ENCODE results near the gene PDCD1. TPM values are rescaled to one million over a fixed set of nuclear protein-coding genes. Genes with fewer than 3 reads are reported as not detected.

Gene PDCD1
- total RNA-seq, 1 donor from 2014 or later, result 3.3 TPM

DNA sequence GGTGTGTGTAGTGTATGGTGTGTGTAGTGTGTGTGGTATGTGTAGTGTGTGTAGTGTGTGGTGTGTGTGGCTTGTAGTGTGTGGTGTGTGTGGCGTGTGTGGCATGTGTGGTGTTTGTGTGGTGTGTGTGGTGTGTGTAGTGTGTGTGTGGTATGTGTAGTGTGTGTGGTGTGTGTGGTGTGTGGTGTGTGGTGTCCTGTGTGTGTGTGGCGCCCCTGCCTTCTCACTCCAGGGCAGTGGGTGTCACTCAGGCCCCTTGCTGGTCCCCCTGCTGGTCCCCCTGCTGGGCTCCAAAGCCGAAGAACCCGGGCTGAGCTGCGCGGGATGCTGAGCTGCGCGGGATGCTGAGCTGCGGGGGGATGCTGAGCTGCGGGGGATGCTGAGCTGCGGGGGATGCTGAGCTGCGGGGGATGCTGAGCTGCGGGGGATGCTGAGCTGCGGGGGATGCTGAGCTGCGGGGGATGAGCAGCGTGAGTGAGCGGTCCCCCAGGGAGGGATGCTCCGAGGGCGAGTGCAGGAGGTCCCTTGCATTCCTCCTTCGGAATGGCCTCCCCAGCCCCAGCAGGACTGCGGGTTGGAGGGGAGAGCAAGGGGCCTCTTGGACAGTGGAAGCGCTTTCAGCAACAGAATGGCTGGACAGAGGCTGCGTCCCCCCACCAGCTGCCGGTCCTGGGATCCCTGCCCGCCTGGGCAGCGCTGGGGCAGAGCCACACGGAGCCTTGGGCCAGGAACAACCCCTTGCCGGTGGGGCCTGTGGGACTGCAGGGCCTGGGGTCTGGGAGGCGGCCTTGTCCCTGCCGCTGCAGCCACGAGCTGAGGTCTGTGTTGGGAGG lies 7.5 kb upstream of the PDCD1 start:
- peaks cover 90% of the 10 kb centered on the region for H3K27me3 ChIP-seq (ENCODE audit: low read depth)
- H3K4me3 ChIP-seq, result no peak overlapping the region
- DNase-seq, result no peak
- peaks cover 5% of the 10 kb centered on the region for H3K4me1 ChIP-seq
- no peaks in the 10 kb centered on the region for H3K36me3 ChIP-seq
- H3K9me3 ChIP-seq (replicated peaks), result no peaks in the 10 kb centered on the region
- H3K27ac ChIP-seq (replicated peaks), result no peak overlapping the region
- TF ChIP-seq, protein P1, sequence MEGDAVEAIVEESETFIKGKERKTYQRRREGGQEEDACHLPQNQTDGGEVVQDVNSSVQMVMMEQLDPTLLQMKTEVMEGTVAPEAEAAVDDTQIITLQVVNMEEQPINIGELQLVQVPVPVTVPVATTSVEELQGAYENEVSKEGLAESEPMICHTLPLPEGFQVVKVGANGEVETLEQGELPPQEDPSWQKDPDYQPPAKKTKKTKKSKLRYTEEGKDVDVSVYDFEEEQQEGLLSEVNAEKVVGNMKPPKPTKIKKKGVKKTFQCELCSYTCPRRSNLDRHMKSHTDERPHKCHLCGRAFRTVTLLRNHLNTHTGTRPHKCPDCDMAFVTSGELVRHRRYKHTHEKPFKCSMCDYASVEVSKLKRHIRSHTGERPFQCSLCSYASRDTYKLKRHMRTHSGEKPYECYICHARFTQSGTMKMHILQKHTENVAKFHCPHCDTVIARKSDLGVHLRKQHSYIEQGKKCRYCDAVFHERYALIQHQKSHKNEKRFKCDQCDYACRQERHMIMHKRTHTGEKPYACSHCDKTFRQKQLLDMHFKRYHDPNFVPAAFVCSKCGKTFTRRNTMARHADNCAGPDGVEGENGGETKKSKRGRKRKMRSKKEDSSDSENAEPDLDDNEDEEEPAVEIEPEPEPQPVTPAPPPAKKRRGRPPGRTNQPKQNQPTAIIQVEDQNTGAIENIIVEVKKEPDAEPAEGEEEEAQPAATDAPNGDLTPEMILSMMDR (IDR thresholded peaks at IDR 0.05; ENCODE audit: borderline replicate concordance), result no peak
- intact Hi-C loops (cut with micrococcal nuclease), result no loop called here

DNA sequence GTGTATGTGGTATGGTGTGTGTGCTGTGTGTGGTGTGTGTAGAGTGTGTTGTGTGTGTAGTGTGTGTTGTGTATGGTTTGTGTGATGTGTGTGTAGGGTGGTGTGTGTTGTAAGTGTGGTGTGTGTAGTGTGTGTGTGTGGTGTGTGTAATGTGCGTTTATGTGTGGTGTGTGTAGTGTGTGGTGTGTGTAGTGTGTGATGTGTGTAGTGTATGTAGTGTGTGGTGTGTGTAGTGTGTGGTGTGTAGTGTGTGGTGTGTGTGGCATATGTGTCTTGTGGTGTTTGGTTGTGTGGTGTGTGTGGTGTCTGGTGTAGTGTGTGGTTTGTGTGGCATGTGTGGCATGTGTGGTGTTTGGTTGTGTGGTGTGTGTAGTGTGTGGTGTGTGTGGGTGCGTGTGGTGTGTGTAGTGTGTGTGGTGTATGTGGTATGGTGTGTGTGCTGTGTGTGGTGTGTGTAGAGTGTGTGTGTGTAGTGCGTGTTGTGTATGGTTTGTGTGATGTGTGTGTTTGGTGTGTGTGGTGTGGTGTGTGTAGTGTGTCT lies 6.8 kb upstream of the PDCD1 start:
- DNase-seq, result no peak
- Histone ChIP-seq H3K36me3 (no peaks in the 10 kb centered on the region), H3K4me1 (peaks cover 10% of the 10 kb centered on the region), H3K9me3 (replicated peaks) (no peaks in the 10 kb centered on the region), H3K27ac (replicated peaks) (no peak overlapping the region), H3K4me3 (no peak overlapping the region), H3K27me3 (ENCODE audit: low read depth) (peaks cover 87% of the 10 kb centered on the region)
- intact Hi-C loops (cut with micrococcal nuclease), result no loop called here
- TF ChIP-seq, protein P1 (IDR thresholded peaks at IDR 0.05; ENCODE audit: borderline replicate concordance), result no peak

- TF ChIP-seq, protein P1 (IDR thresholded peaks at IDR 0.05; ENCODE audit: borderline replicate concordance), result no peak
- peaks cover 16% of the 10 kb centered on the region for H3K4me1 ChIP-seq
- no peaks in the 10 kb centered on the region for H3K36me3 ChIP-seq
- no peaks in the 10 kb centered on the region for H3K9me3 ChIP-seq (replicated peaks)
- no peak for DNase-seq
- no peak overlapping the region for H3K27ac ChIP-seq (replicated peaks)
- no peak overlapping the region for H3K4me3 ChIP-seq
- H3K27me3 ChIP-seq (ENCODE audit: low read depth), result peaks cover 83% of the 10 kb centered on the region
- intact Hi-C loops (cut with micrococcal nuclease), result no loop called here
Observed at GRCh38 chr2:241864850-241865213, 6.1 kb upstream of the PDCD1 start.

- DNase-seq, result no peak
- TF ChIP-seq, protein P1 (IDR thresholded peaks at IDR 0.05; ENCODE audit: borderline replicate concordance), result no peak
- Histone ChIP-seq H3K36me3 (no peaks in the 10 kb centered on the region), H3K9me3 (replicated peaks) (no peaks in the 10 kb centered on the region), H3K27me3 (ENCODE audit: low read depth) (peaks cover 78% of the 10 kb centered on the region), H3K27ac (replicated peaks) (no peak overlapping the region), H3K4me1 (peaks cover 21% of the 10 kb centered on the region), H3K4me3 (no peak overlapping the region)
- intact Hi-C loops (cut with micrococcal nuclease), result no loop called here
Observed at GRCh38 chr2:241864168-241864849, 5.6 kb upstream of the PDCD1 start.

DNA sequence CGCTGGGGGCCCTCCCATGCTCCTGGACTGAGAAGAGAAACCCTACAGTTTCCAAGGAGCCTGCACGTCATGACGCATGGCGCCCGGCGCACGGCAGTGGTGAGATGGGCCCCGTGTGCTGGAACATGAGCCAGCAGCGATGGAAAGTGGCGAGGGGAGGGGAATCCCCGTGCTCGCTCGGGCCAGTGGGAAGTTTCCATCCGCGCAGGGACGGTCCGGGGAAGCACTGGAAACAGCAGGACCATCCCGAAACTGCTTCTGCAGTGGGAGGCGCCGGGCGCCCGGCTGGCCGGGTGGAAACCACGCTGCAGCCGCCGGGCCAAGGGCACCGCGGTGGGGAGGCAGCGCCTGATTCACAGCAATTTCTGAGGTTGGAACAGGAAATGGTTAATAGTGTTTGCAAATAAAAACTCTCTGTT lies 4.9 kb upstream of the PDCD1 start:
- intact Hi-C loops (cut with micrococcal nuclease), result no loop called here
- no peaks in the 10 kb centered on the region for H3K36me3 ChIP-seq
- peak overlapping the region; percentile 21 for H3K4me3 ChIP-seq
- DNase-seq, result no peak
- no peaks in the 10 kb centered on the region for H3K9me3 ChIP-seq (replicated peaks)
- H3K4me1 ChIP-seq, result peaks cover 29% of the 10 kb centered on the region
- H3K27ac ChIP-seq (replicated peaks), result no peak overlapping the region
- TF ChIP-seq, protein P1 (IDR thresholded peaks at IDR 0.05; ENCODE audit: borderline replicate concordance), result no peak
- H3K27me3 ChIP-seq (ENCODE audit: low read depth), result peaks cover 70% of the 10 kb centered on the region
